ENCODE measurements around the gene KIRREL3.

KIRREL3 gene

GRCh38 chr11:126740846-126741245 is 259.7 kb downstream of the KIRREL3 start:
- H3K4me1 ChIP-seq (ENCODE audit: control insufficient read depth, insufficient read depth, low read length) = peaks cover 24% of the 10 kb centered on the region
- no peaks in the 10 kb centered on the region for H3K9me3 ChIP-seq (ENCODE audit: control insufficient read depth, insufficient read depth, low read length)
- no peaks in the 10 kb centered on the region for H3K36me3 ChIP-seq (ENCODE audit: control insufficient read depth, insufficient read depth, low read length)
- H3K27ac ChIP-seq (ENCODE audit: low read depth, low read length) = peak overlapping the region; percentile 40
- no peaks in the 10 kb centered on the region for H3K27me3 ChIP-seq (ENCODE audit: control insufficient read depth, insufficient read depth, low read length)
- no peak overlapping the region for H3K9ac ChIP-seq (ENCODE audit: low read depth, low read length)
- H3K4me3 ChIP-seq (ENCODE audit: low read depth, low read length) = no peak overlapping the region

- Histone ChIP-seq H3K9me3 (ENCODE audit: control insufficient read depth, insufficient read depth, low read length) (no peaks in the 10 kb centered on the region), H3K27ac (ENCODE audit: low read depth, low read length) (no peak overlapping the region), H3K36me3 (ENCODE audit: control insufficient read depth, insufficient read depth, low read length) (no peaks in the 10 kb centered on the region), H3K4me1 (ENCODE audit: control insufficient read depth, insufficient read depth, low read length) (peaks cover 24% of the 10 kb centered on the region), H3K9ac (ENCODE audit: low read depth, low read length) (no peak overlapping the region), H3K4me3 (ENCODE audit: low read depth, low read length) (no peak overlapping the region), H3K27me3 (ENCODE audit: control insufficient read depth, insufficient read depth, low read length) (no peaks in the 10 kb centered on the region)
Observed at GRCh38 chr11:126739499-126740145, 260.9 kb downstream of the KIRREL3 start.

GRCh38 chr11:126738295-126739031 is 262.1 kb downstream of the KIRREL3 start:
- Histone ChIP-seq H3K36me3 (ENCODE audit: control insufficient read depth, insufficient read depth, low read length) (no peaks in the 10 kb centered on the region), H3K27me3 (ENCODE audit: control insufficient read depth, insufficient read depth, low read length) (no peaks in the 10 kb centered on the region), H3K9me3 (ENCODE audit: control insufficient read depth, insufficient read depth, low read length) (no peaks in the 10 kb centered on the region), H3K4me1 (ENCODE audit: control insufficient read depth, insufficient read depth, low read length) (peaks cover 24% of the 10 kb centered on the region), H3K4me3 (ENCODE audit: low read depth, low read length) (no peak overlapping the region), H3K9ac (ENCODE audit: low read depth, low read length) (no peak overlapping the region), H3K27ac (ENCODE audit: low read depth, low read length) (no peak overlapping the region)

- Histone ChIP-seq H3K36me3 (ENCODE audit: control insufficient read depth, insufficient read depth, low read length) (no peaks in the 10 kb centered on the region), H3K27ac (ENCODE audit: low read depth, low read length) (no peak overlapping the region), H3K9me3 (ENCODE audit: control insufficient read depth, insufficient read depth, low read length) (no peaks in the 10 kb centered on the region), H3K4me3 (ENCODE audit: low read depth, low read length) (no peak overlapping the region), H3K27me3 (ENCODE audit: control insufficient read depth, insufficient read depth, low read length) (no peaks in the 10 kb centered on the region), H3K9ac (ENCODE audit: low read depth, low read length) (no peak overlapping the region), H3K4me1 (ENCODE audit: control insufficient read depth, insufficient read depth, low read length) (peaks cover 22% of the 10 kb centered on the region)
Observed at GRCh38 chr11:126736682-126737572, 263.6 kb downstream of the KIRREL3 start.

GRCh38 chr11:126734752-126735151 is 265.8 kb downstream of the KIRREL3 start:
- Histone ChIP-seq H3K9me3 (ENCODE audit: control insufficient read depth, insufficient read depth, low read length) (no peaks in the 10 kb centered on the region), H3K27me3 (ENCODE audit: control insufficient read depth, insufficient read depth, low read length) (no peaks in the 10 kb centered on the region), H3K4me3 (ENCODE audit: low read depth, low read length) (no peak overlapping the region), H3K9ac (ENCODE audit: low read depth, low read length) (no peak overlapping the region), H3K36me3 (ENCODE audit: control insufficient read depth, insufficient read depth, low read length) (no peaks in the 10 kb centered on the region), H3K27ac (ENCODE audit: low read depth, low read length) (no peak overlapping the region), H3K4me1 (ENCODE audit: control insufficient read depth, insufficient read depth, low read length) (0 out of 2 replicates have a peak, but pooled peaks cover under 1% of the 10 kb centered on the region)

GRCh38 chr11:126733685-126734084 is 266.9 kb downstream of the KIRREL3 start:
- H3K4me3 ChIP-seq (ENCODE audit: low read depth, low read length) = no peak overlapping the region
- no peak overlapping the region for H3K9ac ChIP-seq (ENCODE audit: low read depth, low read length)
- H3K27me3 ChIP-seq (ENCODE audit: control insufficient read depth, insufficient read depth, low read length) = no peaks in the 10 kb centered on the region
- no peak overlapping the region for H3K27ac ChIP-seq (ENCODE audit: low read depth, low read length)
- no peaks in the 10 kb centered on the region for H3K36me3 ChIP-seq (ENCODE audit: control insufficient read depth, insufficient read depth, low read length)
- no peaks in the 10 kb centered on the region for H3K9me3 ChIP-seq (ENCODE audit: control insufficient read depth, insufficient read depth, low read length)
- H3K4me1 ChIP-seq (ENCODE audit: control insufficient read depth, insufficient read depth, low read length) = no peaks in the 10 kb centered on the region

GRCh38 chr11:126732981-126733380 is 267.6 kb downstream of the KIRREL3 start:
- H3K27me3 ChIP-seq (ENCODE audit: control insufficient read depth, insufficient read depth, low read length) = no peaks in the 10 kb centered on the region
- no peaks in the 10 kb centered on the region for H3K4me1 ChIP-seq (ENCODE audit: control insufficient read depth, insufficient read depth, low read length)
- H3K9ac ChIP-seq (ENCODE audit: low read depth, low read length) = no peak overlapping the region
- no peak overlapping the region for H3K4me3 ChIP-seq (ENCODE audit: low read depth, low read length)
- no peaks in the 10 kb centered on the region for H3K9me3 ChIP-seq (ENCODE audit: control insufficient read depth, insufficient read depth, low read length)
- no peak overlapping the region for H3K27ac ChIP-seq (ENCODE audit: low read depth, low read length)
- H3K36me3 ChIP-seq (ENCODE audit: control insufficient read depth, insufficient read depth, low read length) = no peaks in the 10 kb centered on the region

GRCh38 chr11:126731576-126732142 is 268.9 kb downstream of the KIRREL3 start:
- H3K9ac ChIP-seq (ENCODE audit: low read depth, low read length) = no peak overlapping the region

GRCh38 chr11:126727381-126727780 is 273.2 kb downstream of the KIRREL3 start:
- H3K4me3 ChIP-seq (ENCODE audit: low read depth, low read length) = no peak overlapping the region
- no peaks in the 10 kb centered on the region for H3K36me3 ChIP-seq (ENCODE audit: control insufficient read depth, insufficient read depth, low read length)
- H3K27me3 ChIP-seq (ENCODE audit: control insufficient read depth, insufficient read depth, low read length) = no peaks in the 10 kb centered on the region
- H3K9ac ChIP-seq (ENCODE audit: low read depth, low read length) = no peak overlapping the region
- no peaks in the 10 kb centered on the region for H3K4me1 ChIP-seq (ENCODE audit: control insufficient read depth, insufficient read depth, low read length)
- H3K9me3 ChIP-seq (ENCODE audit: control insufficient read depth, insufficient read depth, low read length) = no peaks in the 10 kb centered on the region
- no peak overlapping the region for H3K27ac ChIP-seq (ENCODE audit: low read depth, low read length)

More at GRCh38 chr11:126731576-126732142, 268.9 kb downstream of the KIRREL3 start:
- no peak overlapping the region for H3K27ac ChIP-seq (ENCODE audit: low read depth, low read length)
- no peak overlapping the region for H3K4me3 ChIP-seq (ENCODE audit: low read depth, low read length)
- no peaks in the 10 kb centered on the region for H3K27me3 ChIP-seq (ENCODE audit: control insufficient read depth, insufficient read depth, low read length)
- no peaks in the 10 kb centered on the region for H3K9me3 ChIP-seq (ENCODE audit: control insufficient read depth, insufficient read depth, low read length)
- no peaks in the 10 kb centered on the region for H3K36me3 ChIP-seq (ENCODE audit: control insufficient read depth, insufficient read depth, low read length)
- no peaks in the 10 kb centered on the region for H3K4me1 ChIP-seq (ENCODE audit: control insufficient read depth, insufficient read depth, low read length)

- H3K4me1 ChIP-seq (ENCODE audit: control insufficient read depth, insufficient read depth, low read length) = no peaks in the 10 kb centered on the region
- no peaks in the 10 kb centered on the region for H3K9me3 ChIP-seq (ENCODE audit: control insufficient read depth, insufficient read depth, low read length)
- no peak overlapping the region for H3K27ac ChIP-seq (ENCODE audit: low read depth, low read length)
- no peak overlapping the region for H3K9ac ChIP-seq (ENCODE audit: low read depth, low read length)
- no peaks in the 10 kb centered on the region for H3K27me3 ChIP-seq (ENCODE audit: control insufficient read depth, insufficient read depth, low read length)
- no peaks in the 10 kb centered on the region for H3K36me3 ChIP-seq (ENCODE audit: control insufficient read depth, insufficient read depth, low read length)
- H3K4me3 ChIP-seq (ENCODE audit: low read depth, low read length) = no peak overlapping the region
Observed at GRCh38 chr11:126725521-126725920, 275.0 kb downstream of the KIRREL3 start.

Measured in HUES48 (cell line).